Measurements from ENCODE around the gene C2CD2L.
"Not testable (repeated sequence)": the region's sequence is repeated elsewhere in the genome, so short reads cannot be mapped to it uniquely, and the experiment has no call there.

The C2CD2L gene

DNA sequence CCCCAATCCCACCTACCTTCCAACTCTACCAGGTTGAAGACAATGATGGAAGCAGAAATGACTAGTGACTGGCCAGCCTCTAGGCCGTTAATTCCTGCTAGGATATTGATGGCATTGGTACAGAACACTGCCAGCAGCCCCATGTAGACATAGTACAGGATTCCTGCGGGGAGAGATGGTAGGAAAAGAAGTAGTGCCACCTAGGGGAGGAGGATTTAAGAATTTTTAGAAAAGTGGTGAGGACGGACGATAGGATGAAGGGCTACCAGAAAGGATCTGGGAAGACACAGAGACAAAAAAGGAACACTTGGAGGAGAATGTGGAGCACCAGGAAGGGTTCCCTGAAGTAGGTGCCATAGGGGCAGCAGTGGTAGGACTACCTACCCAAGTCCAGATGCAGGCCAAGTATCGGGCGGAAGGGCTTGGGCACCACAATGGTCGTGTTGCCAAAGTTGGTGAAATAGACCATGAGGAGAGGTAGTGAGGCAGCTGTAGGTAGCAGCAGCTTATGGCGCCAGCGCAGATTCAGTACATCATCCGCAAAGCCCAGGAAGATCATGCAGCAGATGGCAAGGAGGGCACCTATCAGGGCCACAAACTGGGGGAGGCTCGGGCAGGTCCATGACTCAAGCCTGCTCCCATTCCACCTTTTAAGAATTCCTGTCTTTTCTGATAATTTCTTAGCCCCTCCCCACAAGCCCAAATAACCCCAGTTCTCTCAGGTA lies 6.7 kb upstream of the C2CD2L start:
- TF ChIP-seq, protein P1, sequence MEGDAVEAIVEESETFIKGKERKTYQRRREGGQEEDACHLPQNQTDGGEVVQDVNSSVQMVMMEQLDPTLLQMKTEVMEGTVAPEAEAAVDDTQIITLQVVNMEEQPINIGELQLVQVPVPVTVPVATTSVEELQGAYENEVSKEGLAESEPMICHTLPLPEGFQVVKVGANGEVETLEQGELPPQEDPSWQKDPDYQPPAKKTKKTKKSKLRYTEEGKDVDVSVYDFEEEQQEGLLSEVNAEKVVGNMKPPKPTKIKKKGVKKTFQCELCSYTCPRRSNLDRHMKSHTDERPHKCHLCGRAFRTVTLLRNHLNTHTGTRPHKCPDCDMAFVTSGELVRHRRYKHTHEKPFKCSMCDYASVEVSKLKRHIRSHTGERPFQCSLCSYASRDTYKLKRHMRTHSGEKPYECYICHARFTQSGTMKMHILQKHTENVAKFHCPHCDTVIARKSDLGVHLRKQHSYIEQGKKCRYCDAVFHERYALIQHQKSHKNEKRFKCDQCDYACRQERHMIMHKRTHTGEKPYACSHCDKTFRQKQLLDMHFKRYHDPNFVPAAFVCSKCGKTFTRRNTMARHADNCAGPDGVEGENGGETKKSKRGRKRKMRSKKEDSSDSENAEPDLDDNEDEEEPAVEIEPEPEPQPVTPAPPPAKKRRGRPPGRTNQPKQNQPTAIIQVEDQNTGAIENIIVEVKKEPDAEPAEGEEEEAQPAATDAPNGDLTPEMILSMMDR (IDR thresholded peaks at IDR 0.05; ENCODE audit: insufficient read depth, low read length, missing control alignments): peak; percentile 26
- ChIA-PET CTCF (interaction anchor here (0.7 to 4.5 kb wide), 9 partner anchors 10 to 238 kb away, joined by 3 to 21 read pairs (median 3); partner anchors contain the start of gene CBL), POLR2A (no interaction called here)
- DNase-seq (ENCODE audit: low read depth, low spot score): no peak
- peak overlapping the region; percentile 88 for H3K4me3 ChIP-seq (ENCODE audit: low read depth, low read length)

DNA sequence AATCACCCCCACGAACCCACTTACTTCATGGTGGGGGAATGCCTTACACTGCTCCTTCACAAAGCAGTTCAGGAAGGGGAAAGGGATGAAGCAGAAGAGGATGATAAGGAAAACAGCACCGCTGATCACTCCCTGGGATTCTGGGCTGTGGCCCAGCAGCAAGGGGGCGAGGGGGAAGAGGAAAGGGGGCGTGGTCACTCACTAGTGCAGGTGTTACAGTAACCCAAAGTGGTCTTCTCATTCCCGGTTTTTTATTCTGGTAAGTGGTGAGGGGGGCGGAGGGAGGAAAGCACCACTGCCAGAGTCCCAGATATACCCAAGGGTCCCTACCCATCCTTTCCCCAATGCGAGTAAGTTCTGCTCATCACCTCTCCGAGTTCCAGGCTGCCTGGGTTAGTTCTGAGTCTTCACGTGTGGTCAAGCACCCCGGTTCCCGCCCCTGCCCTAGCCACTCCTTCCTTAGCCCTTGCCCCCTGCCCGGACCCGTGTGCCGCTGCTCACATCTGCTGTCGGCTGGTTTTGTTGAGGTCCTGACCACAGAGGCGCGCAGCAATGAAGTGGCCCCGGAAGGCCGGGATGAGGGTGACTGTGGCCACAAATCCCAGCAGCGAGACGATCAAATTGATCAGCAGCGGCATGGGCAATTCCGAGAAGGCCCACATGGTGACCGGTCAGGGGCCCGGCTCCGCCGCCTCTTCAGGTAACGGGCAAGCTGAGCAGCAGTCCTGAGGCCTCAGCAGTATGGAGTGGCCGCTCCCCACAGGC lies 6.0 kb upstream of the C2CD2L start:
- POLR2A ChIA-PET: interaction anchor here (0.6 to 1.5 kb wide), 8 partner anchors 7 to 236 kb away, joined by 3 to 4 read pairs (median 3); partner anchors contain the start of genes HMBS and VPS11
- DNase-seq (ENCODE audit: low read depth, low spot score): no peak
- CTCF ChIA-PET: interaction anchor here (1.0 to 4.5 kb wide), 11 partner anchors 9 to 238 kb away, joined by 3 to 27 read pairs (median 6); partner anchors contain the start of genes CBL, HINFP and VPS11
- peak overlapping the region; percentile 88 for H3K4me3 ChIP-seq (ENCODE audit: low read depth, low read length)
- TF ChIP-seq, protein P1 (IDR thresholded peaks at IDR 0.05; ENCODE audit: insufficient read depth, low read length, missing control alignments): no peak

DNA sequence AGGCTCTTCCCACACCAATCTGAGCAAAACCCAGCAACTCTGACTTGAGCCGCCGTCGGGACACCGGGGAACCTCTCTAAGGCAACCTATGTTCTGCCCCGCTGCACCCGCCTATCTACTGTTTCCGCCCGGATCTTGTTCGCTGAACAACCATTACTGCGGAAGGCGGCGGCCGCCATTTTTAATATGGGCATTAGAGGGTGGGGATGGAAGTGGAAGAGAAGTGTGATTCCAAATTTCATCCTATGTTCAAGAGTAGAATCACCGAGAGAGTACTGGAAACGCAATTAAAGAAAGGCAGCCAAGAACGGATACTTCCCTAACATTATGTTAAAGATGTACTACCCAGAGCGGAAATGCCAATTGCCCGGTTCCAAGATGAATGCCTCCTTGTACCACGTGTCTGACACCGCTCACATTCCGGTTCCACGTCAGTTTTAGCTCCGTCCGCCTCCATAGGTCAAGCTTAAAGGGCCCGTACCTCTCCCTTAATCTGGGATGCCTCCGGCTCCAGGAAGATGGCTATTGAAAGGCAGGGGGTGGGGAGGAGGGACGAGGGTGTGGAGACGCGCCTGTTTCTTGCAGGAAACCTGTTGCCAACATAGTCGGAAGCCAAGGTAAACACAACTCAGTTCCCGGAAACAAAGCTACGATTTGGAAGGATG lies 5.3 kb upstream of the C2CD2L start, which contains the start of gene DPAGT1:
Gene DPAGT1 (minus strand): TSS at position 95 of the 665 bp plus-strand sequence. CDS start 198 bp downstream, outside the sequence.
- H3K4me3 ChIP-seq (ENCODE audit: low read depth, low read length): peak within 1 kb of the TSS; percentile 88
- POLR2A ChIA-PET: interaction anchor here (0.6 to 1.5 kb wide), 10 partner anchors 8 to 235 kb away, joined by 3 to 7 read pairs (median 4); partner anchors contain the start of genes HINFP, HMBS and VPS11
- CTCF ChIA-PET: interaction anchor here (0.8 to 4.5 kb wide), 16 partner anchors 9 to 237 kb away, joined by 3 to 27 read pairs (median 4); partner anchors contain the start of genes CBL, HINFP, SLC37A4 and VPS11
- TF ChIP-seq, protein P1 (IDR thresholded peaks at IDR 0.05; ENCODE audit: insufficient read depth, low read length, missing control alignments): no peak
- DNase-seq (ENCODE audit: low read depth, low spot score): peak; percentile 82

DNA sequence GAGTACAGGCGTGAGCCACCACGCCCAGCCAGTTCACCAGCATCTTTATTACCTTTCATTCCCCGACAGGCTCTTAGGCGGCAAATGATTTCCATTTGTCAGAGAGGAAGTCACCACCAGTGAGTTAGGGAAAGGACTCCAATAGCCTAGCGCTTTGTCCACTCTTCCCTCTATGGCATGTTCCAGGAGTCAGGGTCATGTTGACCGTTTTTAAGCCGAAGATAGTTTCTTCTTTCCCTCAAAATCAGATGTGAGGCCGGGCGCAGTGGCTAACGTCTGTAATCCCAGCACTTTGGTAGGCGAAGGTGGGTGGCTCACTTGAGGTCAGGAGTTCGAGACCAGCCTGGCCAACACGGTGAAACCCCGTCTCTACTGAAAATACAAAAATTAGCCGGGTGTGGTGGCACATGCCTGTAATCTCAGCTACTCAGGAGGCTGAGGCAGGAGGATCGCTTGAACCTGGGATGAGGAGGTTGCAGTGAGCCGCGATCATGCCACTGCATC lies 3.9 kb upstream of the C2CD2L start:
- ChIA-PET POLR2A (interaction anchor here (0.6 to 1.5 kb wide), 5 partner anchors 10 to 84 kb away, joined by 3 to 5 read pairs (median 4); partner anchors contain the start of gene VPS11), CTCF (interaction anchor here (1.3 to 4.5 kb wide), 11 partner anchors 8 to 236 kb away, joined by 3 to 27 read pairs (median 6); partner anchors contain the start of genes CBL and VPS11)
- not testable (repeated sequence) for DNase-seq (ENCODE audit: low read depth, low spot score); H3K4me3 ChIP-seq (ENCODE audit: low read depth, low read length)

DNA sequence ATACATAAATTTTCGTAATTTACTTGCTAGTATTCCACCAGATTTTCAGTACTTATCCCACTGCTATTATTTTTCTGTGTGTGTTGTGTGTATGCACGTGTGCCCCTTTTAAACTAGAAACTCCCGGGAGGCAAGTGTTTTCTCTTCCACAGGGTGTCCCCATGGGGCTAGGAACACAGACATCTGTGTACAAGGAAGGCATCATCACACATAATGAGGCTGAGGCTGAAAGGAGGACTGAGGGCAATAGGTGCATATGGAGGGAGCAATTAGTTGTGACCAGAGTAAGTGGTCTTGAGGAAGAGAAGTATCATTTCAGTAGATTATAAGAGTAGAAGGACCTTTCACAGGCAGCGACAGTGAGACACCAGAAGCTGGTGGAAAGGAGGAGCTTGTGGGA lies 3.4 kb upstream of the C2CD2L start:
- TF ChIP-seq, protein P1 (IDR thresholded peaks at IDR 0.05; ENCODE audit: insufficient read depth, low read length, missing control alignments): no peak
- no peak for DNase-seq (ENCODE audit: low read depth, low spot score)
- ChIA-PET CTCF (interaction anchor here (1.2 to 3.8 kb wide), 6 partner anchors 9 to 235 kb away, joined by 3 to 27 read pairs (median 12); partner anchors contain the start of gene CBL), POLR2A (no interaction called here)
- no peak overlapping the region for H3K4me3 ChIP-seq (ENCODE audit: low read depth, low read length)

Measured in AG04449 (cell line).